GM13977 (cell line): Measurements from ENCODE around the gene MEF2C.

Source experiments
- DNase-seq: peaks from one replicate; pipeline ENCODE4 v3.0.0; 2012; ENCODE audit warnings: low spot score
- CTCF ChIP-seq: IDR thresholded peaks from 2 replicates; pipeline ENCODE4 v1.5.1; 2012; ENCODE audit warnings: mild to moderate bottlenecking, control low read depth; ENCODE audit not compliant: insufficient read depth; ENCODE audit errors: extremely low read depth, missing control alignments
- in situ Hi-C: fragments of 300-500 bp; cut with MboI; formaldehyde crosslinking; loops from one replicate; pipeline ENCODE4 v1.12.0; 2022; ENCODE audit warnings: low sequenced_read_pairs, low pct_unique_long_range_greater_than_20kb, mixed read lengths, inconsistent platforms; ENCODE audit not compliant: unreplicated experiment

Gene MEF2C

GRCh38 chr5:88888291-88888690 lies 5.3 kb upstream of the MEF2C start:
- no peak for TF ChIP-seq CTCF
- in situ Hi-C loops: loop anchor here (10.0 to 25.0 kb wide), 2 partner anchors 399 to 547 kb away; no protein-coding TSS in a partner anchor
- peak; percentile 35 for DNase-seq

- in situ Hi-C loops: loop anchor here (10.0 to 25.0 kb wide), 2 partner anchors 400 to 547 kb away; no protein-coding TSS in a partner anchor
- no peak for TF ChIP-seq CTCF
- DNase-seq: no peak
Measured at GRCh38 chr5:88887342-88887741, 4.4 kb upstream of the MEF2C start.

- peak; percentile 29 for DNase-seq
- no peak for TF ChIP-seq CTCF
- in situ Hi-C loops: loop anchor here (10.0 to 25.0 kb wide), 2 partner anchors 400 to 548 kb away; no protein-coding TSS in a partner anchor
Measured at GRCh38 chr5:88886746-88887341, 3.9 kb upstream of the MEF2C start.

- no peak for TF ChIP-seq CTCF
- DNase-seq: no peak
- in situ Hi-C loops: loop anchor here (10.0 to 25.0 kb wide), 2 partner anchors 401 to 549 kb away; no protein-coding TSS in a partner anchor
Measured at GRCh38 chr5:88886252-88886651, 3.3 kb upstream of the MEF2C start.

- DNase-seq: no peak
- in situ Hi-C loops: loop anchor here (10.0 to 25.0 kb wide), 2 partner anchors 402 to 550 kb away; no protein-coding TSS in a partner anchor
Measured at GRCh38 chr5:88885002-88885401, 2.0 kb upstream of the MEF2C start.

GRCh38 chr5:88884608-88884877 lies 1.6 kb upstream of the MEF2C start:
- in situ Hi-C loops: loop anchor here (10.0 to 25.0 kb wide), 2 partner anchors 403 to 550 kb away; no protein-coding TSS in a partner anchor
- TF ChIP-seq CTCF: no peak
- DNase-seq: no peak

More at GRCh38 chr5:88885002-88885401, 2.0 kb upstream of the MEF2C start:
- TF ChIP-seq CTCF: no peak
